Epithelial cell of prostate (primary cell): ENCODE measurements around the gene HSPA1A.
A peak's percentile ranks its signal among the peaks of the same experiment; 100 is the strongest.
"Not testable (repeated sequence)": the region's sequence is repeated elsewhere in the genome, so short reads cannot be mapped to it uniquely, and the experiment has no call there.

Experiments used
- DNase-seq: peaks from one replicate; pipeline ENCODE4 v3.0.0-alpha.2; 2011; ENCODE audit warnings: low read depth, low spot score
- H3K27ac ChIP-seq: fragments of 450-650 bp; 2 replicates; pipeline ENCODE4 v1.5.1; 2017; ENCODE audit warnings: mild to moderate bottlenecking

HSPA1A gene

GRCh38 chr6:31831350-31832215 is 16.2 kb downstream of the HSPA1A start:
- DNase-seq, result no peak
- peak overlapping the region; percentile 69 for H3K27ac ChIP-seq

DNA sequence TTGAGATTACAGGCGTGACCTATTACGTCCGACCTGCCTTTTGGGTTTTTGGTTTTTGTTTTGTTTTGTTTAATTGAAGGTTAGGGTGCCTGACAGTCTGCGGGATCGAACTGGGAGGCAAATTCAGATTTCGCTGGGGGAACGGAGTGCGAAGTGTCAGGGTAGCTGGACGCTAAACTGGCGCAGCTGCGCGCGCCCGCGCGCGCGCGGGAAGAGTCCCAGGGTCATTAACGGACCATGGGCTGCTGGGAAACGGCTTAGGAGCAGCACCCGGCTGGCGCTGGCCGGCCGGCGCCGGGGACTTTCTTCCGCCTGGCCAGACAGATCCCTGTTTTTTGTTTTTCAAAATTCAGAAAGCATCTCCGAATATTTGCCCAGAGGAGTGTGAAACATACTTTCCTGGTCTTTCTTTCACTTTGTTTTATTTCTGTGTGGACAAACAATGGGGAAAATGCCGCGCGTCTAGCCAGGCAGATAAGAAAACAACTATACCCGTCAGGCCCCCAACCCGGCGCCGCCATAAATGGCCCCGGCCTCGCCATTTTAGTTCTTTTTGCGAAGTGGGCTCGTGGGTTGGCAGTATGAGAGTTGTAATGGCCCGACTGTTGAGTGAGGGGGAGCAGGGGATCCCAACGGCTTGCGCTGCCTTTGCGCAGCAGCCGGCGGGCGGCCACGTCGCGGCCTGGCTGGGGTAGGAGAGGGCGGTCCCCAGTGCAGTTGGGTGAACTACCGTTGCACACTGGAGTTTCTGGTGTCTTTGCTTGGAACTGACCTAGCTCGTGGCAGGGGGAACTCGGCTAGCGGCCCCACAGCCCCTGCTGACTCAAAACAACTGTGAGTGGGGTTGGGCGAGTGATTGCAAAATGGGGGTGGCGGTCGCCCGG is 19.3 kb downstream of the HSPA1A start:
- no peak for DNase-seq

GRCh38 chr6:31836047-31836473 is 20.7 kb downstream of the HSPA1A start:
- DNase-seq, result no peak

More for the DNA sequence above, 19.3 kb downstream of the HSPA1A start:
- H3K27ac ChIP-seq, result peak overlapping the region; percentile 87

GRCh38 chr6:31836474-31837368 is 21.4 kb downstream of the HSPA1A start:
- no peak for DNase-seq

More at GRCh38 chr6:31836047-31836473, 20.7 kb downstream of the HSPA1A start:
- H3K27ac ChIP-seq, result peak overlapping the region; percentile 87

DNA sequence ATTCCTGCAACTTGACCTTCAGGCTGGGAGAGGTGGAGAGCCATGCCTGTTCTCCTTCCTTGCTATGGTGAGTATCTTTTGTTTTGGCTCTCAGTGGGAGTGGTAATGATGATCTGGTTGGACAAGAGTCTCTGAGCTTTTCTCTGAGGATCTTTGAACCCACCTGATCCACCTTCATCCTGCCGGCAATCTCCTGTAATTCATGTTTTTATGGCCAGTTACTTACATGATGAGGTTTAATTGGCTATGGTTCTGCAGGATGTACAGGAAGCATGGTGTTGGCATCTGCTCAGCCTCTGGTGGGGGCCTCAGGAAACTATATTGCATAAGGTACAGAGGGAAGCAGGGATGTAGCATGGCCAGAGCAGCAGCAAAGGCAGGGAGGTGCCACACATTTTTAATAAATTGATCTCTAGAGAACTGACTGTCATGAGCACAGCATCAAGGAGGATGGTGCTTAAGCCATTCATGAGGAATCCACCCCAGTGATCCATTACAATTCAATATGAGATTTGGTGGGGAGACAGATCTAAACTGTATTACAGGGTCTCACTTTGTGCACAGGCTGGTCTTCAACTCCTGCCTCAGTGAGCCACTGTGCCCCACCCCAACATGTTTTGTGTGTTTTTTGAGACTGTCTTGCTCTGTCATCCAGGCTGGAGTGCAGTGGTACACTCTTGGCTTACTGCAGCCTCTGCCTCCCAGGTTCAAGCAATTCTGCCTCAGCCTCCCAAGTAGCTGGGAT is 22.2 kb downstream of the HSPA1A start:
- DNase-seq, result no peak
- H3K27ac ChIP-seq, result peak overlapping the region; percentile 87

More at GRCh38 chr6:31836474-31837368, 21.4 kb downstream of the HSPA1A start:
- peak overlapping the region; percentile 87 for H3K27ac ChIP-seq

DNA sequence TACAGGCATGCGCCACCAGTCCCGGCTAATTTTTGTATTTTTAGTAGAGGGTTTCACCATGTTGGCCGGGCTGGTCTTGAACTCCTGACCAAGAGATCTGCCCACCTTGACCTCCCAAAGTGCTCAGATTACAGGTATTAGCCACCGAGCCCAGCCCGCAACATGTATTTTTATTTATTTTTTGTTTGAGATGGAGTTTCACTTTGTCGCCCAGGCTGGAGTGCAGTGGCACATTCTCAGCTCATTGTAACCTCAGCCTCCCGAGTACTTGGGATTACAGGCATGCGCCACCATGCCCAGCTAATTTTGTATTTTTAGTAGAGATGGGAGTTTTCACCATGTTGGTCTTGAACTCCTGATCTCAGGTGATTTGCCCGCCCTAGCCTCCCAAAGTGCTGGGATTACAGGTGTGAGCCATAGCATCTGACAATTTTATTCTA is 22.8 kb downstream of the HSPA1A start:
- H3K27ac ChIP-seq, result peak overlapping the region; percentile 87
- not testable (repeated sequence) for DNase-seq

DNA sequence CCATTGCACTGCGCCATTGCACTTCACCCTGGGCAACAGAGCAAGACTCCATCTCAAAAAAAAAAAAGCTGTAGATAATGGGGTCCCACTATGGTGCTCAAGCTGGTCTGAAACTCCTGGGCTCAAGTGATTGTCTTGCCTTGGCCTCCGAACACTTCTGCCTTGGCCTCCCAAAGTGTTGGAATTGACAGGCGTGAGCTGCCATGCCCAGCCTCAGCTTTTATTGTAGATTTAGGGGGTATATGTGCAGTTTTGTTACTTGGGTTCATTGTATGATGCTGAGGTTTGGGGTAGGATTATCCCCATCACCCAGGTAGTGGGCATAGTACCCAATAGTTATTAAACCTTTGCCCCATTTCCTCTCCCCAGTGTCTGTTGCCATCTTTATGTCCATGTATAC is 23.6 kb downstream of the HSPA1A start:
- no peak overlapping the region for H3K27ac ChIP-seq
- no peak for DNase-seq

DNA sequence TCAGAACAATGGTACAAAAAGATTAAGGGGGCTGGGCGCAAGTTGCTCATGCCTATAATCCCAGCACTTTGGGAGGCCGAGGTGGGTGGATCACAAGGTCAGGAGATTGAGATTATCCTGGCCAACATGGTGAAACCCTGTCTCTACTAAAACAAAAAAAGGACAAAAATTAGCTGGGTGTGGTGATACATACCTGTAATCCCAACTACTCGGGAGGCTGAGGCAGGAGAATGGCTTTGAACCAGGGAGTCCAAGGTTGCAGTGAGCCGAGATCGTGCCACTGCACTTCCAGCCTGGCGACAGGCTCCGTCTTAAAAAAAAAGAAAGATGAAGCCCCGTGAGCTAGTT is 24.4 kb downstream of the HSPA1A start:
- not testable (repeated sequence) for H3K27ac ChIP-seq, DNase-seq

DNA sequence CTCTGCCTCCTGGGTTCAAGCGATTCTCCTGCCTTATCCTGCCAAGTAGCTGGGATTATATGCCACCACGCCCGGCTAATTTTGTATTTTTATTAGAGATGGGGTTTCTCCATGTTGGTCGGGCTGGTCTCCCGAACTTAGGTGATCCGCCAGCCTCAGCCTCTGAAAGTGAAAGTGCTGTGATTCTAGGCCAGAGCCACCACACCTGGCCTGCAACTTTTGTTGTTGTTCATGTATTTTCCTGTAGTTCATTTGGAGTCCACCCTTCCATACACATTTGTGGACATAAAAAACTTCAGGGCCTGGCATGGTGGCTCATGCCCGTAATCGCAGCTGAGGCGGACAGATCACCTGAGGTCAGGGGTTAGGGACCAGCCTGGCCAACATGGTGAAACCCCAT is 26.7 kb downstream of the HSPA1A start:
- no peak for DNase-seq
- no peak overlapping the region for H3K27ac ChIP-seq

- DNase-seq, result no peak
These were observed 29.2 kb downstream of the HSPA1A start for GRCh38 chr6:31844507-31844906.

GRCh38 chr6:31847276-31847978 is 32.1 kb downstream of the HSPA1A start:
- H3K27ac ChIP-seq, result no peak overlapping the region
- no peak for DNase-seq

More at GRCh38 chr6:31844507-31844906, 29.2 kb downstream of the HSPA1A start:
- H3K27ac ChIP-seq, result no peak overlapping the region

DNA sequence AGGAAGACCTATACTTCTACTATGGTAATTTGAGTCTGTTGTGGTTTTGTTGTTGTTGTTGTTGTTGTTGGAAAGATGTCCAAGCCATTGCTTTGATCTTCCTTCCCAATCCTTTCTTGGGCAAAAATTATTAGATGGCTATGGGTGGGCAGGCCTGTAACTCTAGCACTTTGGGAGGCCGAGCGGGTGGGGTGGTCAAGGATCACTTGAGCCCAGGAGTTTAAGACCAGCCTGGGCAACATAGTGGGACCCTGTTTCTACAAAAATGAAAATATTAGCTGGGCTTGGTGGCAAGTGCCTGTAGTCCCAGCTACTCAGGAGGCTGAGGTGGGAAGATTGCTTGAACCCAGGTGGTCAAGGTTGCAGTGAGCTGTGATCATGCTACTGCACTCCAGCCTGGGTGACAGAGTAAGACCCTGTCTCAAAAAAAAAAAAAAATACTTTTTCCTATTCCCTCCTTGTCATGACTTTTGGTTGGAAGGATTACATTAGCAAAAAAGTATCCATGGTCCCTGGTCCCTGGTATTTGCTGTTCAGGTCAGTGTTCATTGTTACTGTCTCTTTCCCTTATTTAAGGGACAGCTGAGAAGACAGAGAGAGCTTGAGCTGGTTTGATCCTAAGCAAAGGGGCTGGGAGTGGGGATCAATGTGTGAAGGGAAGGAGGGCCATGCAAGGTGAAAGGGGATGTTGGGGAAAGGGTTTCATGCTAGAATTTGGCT is 35.6 kb downstream of the HSPA1A start:
- no peak for DNase-seq
- no peak overlapping the region for H3K27ac ChIP-seq

DNA sequence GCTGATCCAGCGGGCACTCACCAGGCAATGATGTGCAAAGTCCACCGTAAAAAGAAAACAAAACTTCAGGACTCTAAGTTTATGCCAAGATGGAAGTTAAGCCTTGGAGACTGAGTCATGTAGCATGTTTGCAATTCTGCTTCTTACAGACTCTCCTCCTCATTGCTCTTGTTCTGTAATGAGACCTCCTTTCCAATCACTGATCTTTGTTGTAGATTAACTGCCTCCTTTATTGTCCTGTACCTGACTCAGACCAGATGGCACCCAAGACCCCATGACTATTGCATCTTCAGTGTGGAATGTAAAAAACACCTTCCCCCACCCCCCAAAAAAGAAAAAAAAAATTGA is 36.1 kb downstream of the HSPA1A start:
- DNase-seq, result no peak

GRCh38 chr6:31851980-31852718 is 36.8 kb downstream of the HSPA1A start:
- H3K27ac ChIP-seq, DNase-seq: not testable (repeated sequence)

More for the DNA sequence above, 36.1 kb downstream of the HSPA1A start:
- H3K27ac ChIP-seq, result no peak overlapping the region

GRCh38 chr6:31857774-31858173 is 42.4 kb downstream of the HSPA1A start:
- DNase-seq, H3K27ac ChIP-seq: not testable (repeated sequence)

- DNase-seq, result no peak
- no peak overlapping the region for H3K27ac ChIP-seq
These were observed 43.4 kb downstream of the HSPA1A start for GRCh38 chr6:31858707-31859106.

DNA sequence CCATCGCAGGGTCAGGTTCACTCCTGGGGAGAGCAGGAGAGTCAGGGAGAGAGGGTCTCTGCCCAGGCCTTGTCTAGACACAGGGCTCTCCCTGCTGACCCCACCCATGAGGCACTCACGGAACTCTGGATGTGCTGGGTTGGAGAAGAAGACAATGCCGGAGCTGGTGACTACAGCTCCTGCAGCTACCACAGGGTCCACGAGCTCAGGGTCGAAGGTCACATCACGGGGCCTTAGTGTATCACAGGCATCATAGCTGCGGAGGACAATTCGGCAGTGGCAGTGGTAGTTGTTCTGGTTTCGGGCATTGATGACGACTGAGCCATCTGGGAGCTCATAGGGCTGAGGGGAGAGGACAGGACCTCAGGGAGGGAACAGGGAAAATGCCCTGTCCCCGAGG is 44.6 kb downstream of the HSPA1A start:
- no peak for DNase-seq
- H3K27ac ChIP-seq, result no peak overlapping the region
